Jurkat, Clone E6-1 (cell line): ENCODE measurements around the gene CDH23. TPM values are rescaled to one million over a fixed set of nuclear protein-coding genes. Genes with fewer than 3 reads are reported as not detected.
"Not testable (repeated sequence)": the region's sequence is repeated elsewhere in the genome, so short reads cannot be mapped to it uniquely, and the experiment has no call there.

Experiments
- DNase-seq: peaks from one replicate; pipeline ENCODE4 v3.0.0-alpha.2; 2011; ENCODE audit warnings: low read depth, low spot score
- H3K4me3 ChIP-seq: 2 replicates; pipeline ENCODE4 v1.5.1; 2011; ENCODE audit warnings: mild to moderate bottlenecking, low read length, control low read depth, moderate library complexity
- polyA plus RNA-seq: library from polyadenylated mRNA; unstranded; fragments of >200 nt; gene quantifications from one replicate; pipeline ENCODE4 v1.2.1, GENCODE V29; 2012; ENCODE audit warnings: missing spikeins; ENCODE audit not compliant: insufficient read length, insufficient read depth

CDH23 gene
- 1.8 TPM for polyA plus RNA-seq

- peak within 1 kb of the TSS; percentile 54 for H3K4me3 ChIP-seq
- DNase-seq, result no peak
Measured at GRCh38 chr10:71396711-71397295, at the start of gene CDH23. Gene CDH23 (plus strand): TSS chr10:71396920. CDS start chr10:71439832, 42,912 bp downstream.

GRCh38 chr10:71347587-71348395 is 48.9 kb upstream of the CDH23 start:
- no peak for DNase-seq

GRCh38 chr10:71348850-71349249 is 47.9 kb upstream of the CDH23 start:
- no peak overlapping the region for H3K4me3 ChIP-seq
- DNase-seq, result no peak

More at GRCh38 chr10:71347587-71348395, 48.9 kb upstream of the CDH23 start:
- H3K4me3 ChIP-seq, result no peak overlapping the region

- DNase-seq, result no peak
- no peak overlapping the region for H3K4me3 ChIP-seq
Measured at GRCh38 chr10:71349406-71349805, 47.3 kb upstream of the CDH23 start.

GRCh38 chr10:71351087-71351486 is 45.6 kb upstream of the CDH23 start:
- peak; percentile 61 for DNase-seq
- no peak overlapping the region for H3K4me3 ChIP-seq

GRCh38 chr10:71351628-71352319 is 44.9 kb upstream of the CDH23 start:
- DNase-seq, result no peak
- no peak overlapping the region for H3K4me3 ChIP-seq

GRCh38 chr10:71353639-71354038 is 43.1 kb upstream of the CDH23 start:
- no peak overlapping the region for H3K4me3 ChIP-seq
- no peak for DNase-seq

GRCh38 chr10:71354776-71355175 is 41.9 kb upstream of the CDH23 start:
- no peak for DNase-seq
- H3K4me3 ChIP-seq, result no peak overlapping the region

GRCh38 chr10:71355886-71356285 is 40.8 kb upstream of the CDH23 start:
- DNase-seq, result no peak
- H3K4me3 ChIP-seq, result no peak overlapping the region

- DNase-seq, result no peak
- no peak overlapping the region for H3K4me3 ChIP-seq
Measured at GRCh38 chr10:71357792-71358265, 38.9 kb upstream of the CDH23 start.

- no peak for DNase-seq
- H3K4me3 ChIP-seq, result no peak overlapping the region
Measured at GRCh38 chr10:71358277-71358676, 38.4 kb upstream of the CDH23 start.

- not testable (repeated sequence) for DNase-seq, H3K4me3 ChIP-seq
Measured at GRCh38 chr10:71358906-71359305, 37.8 kb upstream of the CDH23 start.

GRCh38 chr10:71359364-71360046 is 37.2 kb upstream of the CDH23 start:
- no peak overlapping the region for H3K4me3 ChIP-seq
- no peak for DNase-seq

GRCh38 chr10:71360735-71361134 is 36.0 kb upstream of the CDH23 start:
- no peak for DNase-seq
- no peak overlapping the region for H3K4me3 ChIP-seq

- DNase-seq, result no peak
- H3K4me3 ChIP-seq, result no peak overlapping the region
Measured at GRCh38 chr10:71361581-71361980, 35.1 kb upstream of the CDH23 start.

- H3K4me3 ChIP-seq, result no peak overlapping the region
- DNase-seq, result no peak
Measured at GRCh38 chr10:71362141-71362540, 34.6 kb upstream of the CDH23 start.

- DNase-seq, result no peak
- H3K4me3 ChIP-seq, result no peak overlapping the region
Measured at GRCh38 chr10:71363936-71364335, 32.8 kb upstream of the CDH23 start.

- no peak overlapping the region for H3K4me3 ChIP-seq
- DNase-seq, result no peak
Measured at GRCh38 chr10:71365366-71365765, 31.4 kb upstream of the CDH23 start.

GRCh38 chr10:71366690-71367089 is 30.0 kb upstream of the CDH23 start:
- no peak overlapping the region for H3K4me3 ChIP-seq
- DNase-seq, result no peak
